Nephron progenitor cell (in vitro differentiated cells): ENCODE results near the gene OSGIN1.

Experiments
- DNase-seq: peaks from one replicate; pipeline ENCODE4 v3.0.0; 2021
- H3K27ac Mint-ChIP-seq: 2 replicates; pipeline ENCODE4 v1.8.0; 2021; ENCODE audit warnings: mild to moderate bottlenecking, moderate library complexity, mixed read lengths
- H3K27me3 Mint-ChIP-seq: 2 replicates; pipeline ENCODE4 v1.8.0; 2021; ENCODE audit warnings: mild to moderate bottlenecking, low read depth, mixed read lengths; ENCODE audit not compliant: poor library complexity
- H3K36me3 Mint-ChIP-seq: 2 replicates; pipeline ENCODE4 v1.8.0; 2021; ENCODE audit warnings: low read depth, mixed read lengths
- H3K4me1 Mint-ChIP-seq: 2 replicates; pipeline ENCODE4 v1.8.0; 2021; ENCODE audit warnings: mixed read lengths
- H3K4me3 Mint-ChIP-seq: 2 replicates; pipeline ENCODE4 v1.8.0; 2021; ENCODE audit warnings: mild to moderate bottlenecking, moderate library complexity, mixed read lengths
- H3K9me3 Mint-ChIP-seq: 2 replicates; pipeline ENCODE4 v1.8.0; 2021; ENCODE audit warnings: mild to moderate bottlenecking, moderate library complexity, mixed read lengths
- CTCF ChIP-seq: fragments of 200-600 bp; sonication (generic); IDR thresholded peaks from 2 replicates; pipeline ENCODE4 v1.5.0; 2021; ENCODE audit warnings: antibody characterized with exemption

OSGIN1 gene

GRCh38 chr16:83980794-83981193 lies 27.8 kb downstream of the OSGIN1 start:
- Mint-ChIP-seq H3K36me3 (peaks cover 33% of the 10 kb centered on the region), H3K27ac (no peak overlapping the region), H3K4me1 (peaks cover 7% of the 10 kb centered on the region), H3K4me3 (no peak overlapping the region), H3K27me3 (peaks cover 7% of the 10 kb centered on the region), H3K9me3 (peaks cover 25% of the 10 kb centered on the region)
- DNase-seq, result no peak
- no peak for TF ChIP-seq CTCF

GRCh38 chr16:83981799-83982198 lies 28.8 kb downstream of the OSGIN1 start:
- H3K4me1 Mint-ChIP-seq, result peaks cover 7% of the 10 kb centered on the region
- peaks cover 25% of the 10 kb centered on the region for H3K9me3 Mint-ChIP-seq
- peaks cover 33% of the 10 kb centered on the region for H3K36me3 Mint-ChIP-seq
- no peak for DNase-seq
- no peak for TF ChIP-seq CTCF
- H3K27me3 Mint-ChIP-seq, result peaks cover 7% of the 10 kb centered on the region
- no peak overlapping the region for H3K4me3 Mint-ChIP-seq
- H3K27ac Mint-ChIP-seq, result no peak overlapping the region

- Mint-ChIP-seq H3K4me3 (no peak overlapping the region), H3K36me3 (peaks cover 25% of the 10 kb centered on the region), H3K27me3 (peaks cover 7% of the 10 kb centered on the region), H3K27ac (no peak overlapping the region), H3K4me1 (peaks cover 7% of the 10 kb centered on the region), H3K9me3 (peaks cover 14% of the 10 kb centered on the region)
- no peak for TF ChIP-seq CTCF
- no peak for DNase-seq
Measured at GRCh38 chr16:83983491-83983890, 30.5 kb downstream of the OSGIN1 start.

GRCh38 chr16:83989300-83989699 lies 36.3 kb downstream of the OSGIN1 start:
- DNase-seq, result no peak
- H3K4me1 Mint-ChIP-seq, result peaks cover 33% of the 10 kb centered on the region
- H3K9me3 Mint-ChIP-seq, result no peaks in the 10 kb centered on the region
- no peak for TF ChIP-seq CTCF
- H3K27me3 Mint-ChIP-seq, result peaks cover 5% of the 10 kb centered on the region
- no peak overlapping the region for H3K27ac Mint-ChIP-seq
- H3K4me3 Mint-ChIP-seq, result no peak overlapping the region
- H3K36me3 Mint-ChIP-seq, result no peaks in the 10 kb centered on the region

- peaks cover 45% of the 10 kb centered on the region for H3K4me1 Mint-ChIP-seq
- no peaks in the 10 kb centered on the region for H3K9me3 Mint-ChIP-seq
- H3K4me3 Mint-ChIP-seq, result no peak overlapping the region
- no peak for DNase-seq
- H3K27ac Mint-ChIP-seq, result no peak overlapping the region
- TF ChIP-seq CTCF, result no peak
- peaks cover 5% of the 10 kb centered on the region for H3K27me3 Mint-ChIP-seq
- no peaks in the 10 kb centered on the region for H3K36me3 Mint-ChIP-seq
Measured at GRCh38 chr16:83990492-83990891, 37.5 kb downstream of the OSGIN1 start.

- no peak for TF ChIP-seq CTCF
- Mint-ChIP-seq H3K27me3 (peaks cover 5% of the 10 kb centered on the region), H3K36me3 (no peaks in the 10 kb centered on the region), H3K4me3 (no peak overlapping the region), H3K27ac (peak overlapping the region; percentile 66), H3K9me3 (no peaks in the 10 kb centered on the region), H3K4me1 (peaks cover 56% of the 10 kb centered on the region)
- DNase-seq, result no peak
Measured at GRCh38 chr16:83992624-83993023, 39.6 kb downstream of the OSGIN1 start.
